HG03439 (cell line): ENCODE results near the gene PTGES3.
"Not testable (repeated sequence)": the region's sequence is repeated elsewhere in the genome, so short reads cannot be mapped to it uniquely, and the experiment has no call there.

ENCODE experiments used
- ATAC-seq: cut with Tn5 transposase; IDR thresholded peaks from one replicate; pipeline ENCODE4 v1.9.1; 2021; ENCODE audit warnings: mild to moderate bottlenecking, moderate library complexity; ENCODE audit not compliant: unreplicated experiment

The PTGES3 gene

GRCh38 chr12:56658921-56659320, 29.2 kb downstream of the PTGES3 start:
- no peak for ATAC-seq

DNA sequence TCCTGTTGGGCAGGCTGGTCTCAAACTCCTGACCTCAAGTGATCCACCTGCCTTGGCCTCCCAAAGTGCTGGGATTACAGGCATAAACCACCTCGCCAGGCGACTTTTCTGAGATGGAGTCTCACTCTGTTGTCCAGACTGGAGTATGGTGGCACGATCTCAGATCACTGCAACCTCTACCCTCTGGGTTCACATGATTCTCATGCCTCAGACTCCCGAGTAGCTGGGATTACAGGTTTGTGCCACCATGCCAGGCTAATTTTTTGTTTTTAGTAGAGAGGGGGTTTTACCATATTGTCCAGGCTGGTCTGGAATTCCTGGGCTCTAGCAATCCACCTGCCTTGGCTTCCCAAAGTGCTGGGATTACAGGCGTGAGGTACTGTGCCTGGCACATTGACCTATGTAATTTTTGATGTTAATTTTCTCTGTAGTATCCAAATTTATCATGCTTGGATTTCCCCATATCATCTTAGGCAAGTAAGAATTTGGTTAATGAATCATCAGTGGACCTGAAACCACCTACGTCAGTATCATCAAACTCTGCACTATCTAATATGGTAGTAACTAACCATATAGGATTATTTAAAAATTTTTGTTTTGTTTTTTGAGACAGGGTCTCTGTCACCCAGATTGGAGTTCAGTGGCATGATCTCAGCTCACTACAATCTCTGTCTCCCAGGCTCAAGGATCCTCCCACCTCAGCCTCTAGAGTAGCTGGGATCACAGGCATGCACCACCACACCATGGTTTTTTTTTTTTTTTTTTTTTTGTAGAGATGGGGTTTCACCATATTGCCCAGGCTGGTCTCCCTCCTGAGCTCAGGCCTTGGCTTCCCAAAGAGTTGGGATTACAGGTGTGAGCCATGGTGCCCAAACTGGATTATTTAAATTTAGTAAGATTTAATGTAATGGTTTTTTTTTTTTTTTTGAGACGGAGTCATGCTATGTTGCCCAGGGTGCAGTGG, 30.4 kb downstream of the PTGES3 start:
- peak; percentile 44 for ATAC-seq

GRCh38 chr12:56653781-56654180, 34.3 kb downstream of the PTGES3 start:
- ATAC-seq: not testable (repeated sequence)

GRCh38 chr12:56648023-56648422, 40.1 kb downstream of the PTGES3 start:
- not testable (repeated sequence) for ATAC-seq

DNA sequence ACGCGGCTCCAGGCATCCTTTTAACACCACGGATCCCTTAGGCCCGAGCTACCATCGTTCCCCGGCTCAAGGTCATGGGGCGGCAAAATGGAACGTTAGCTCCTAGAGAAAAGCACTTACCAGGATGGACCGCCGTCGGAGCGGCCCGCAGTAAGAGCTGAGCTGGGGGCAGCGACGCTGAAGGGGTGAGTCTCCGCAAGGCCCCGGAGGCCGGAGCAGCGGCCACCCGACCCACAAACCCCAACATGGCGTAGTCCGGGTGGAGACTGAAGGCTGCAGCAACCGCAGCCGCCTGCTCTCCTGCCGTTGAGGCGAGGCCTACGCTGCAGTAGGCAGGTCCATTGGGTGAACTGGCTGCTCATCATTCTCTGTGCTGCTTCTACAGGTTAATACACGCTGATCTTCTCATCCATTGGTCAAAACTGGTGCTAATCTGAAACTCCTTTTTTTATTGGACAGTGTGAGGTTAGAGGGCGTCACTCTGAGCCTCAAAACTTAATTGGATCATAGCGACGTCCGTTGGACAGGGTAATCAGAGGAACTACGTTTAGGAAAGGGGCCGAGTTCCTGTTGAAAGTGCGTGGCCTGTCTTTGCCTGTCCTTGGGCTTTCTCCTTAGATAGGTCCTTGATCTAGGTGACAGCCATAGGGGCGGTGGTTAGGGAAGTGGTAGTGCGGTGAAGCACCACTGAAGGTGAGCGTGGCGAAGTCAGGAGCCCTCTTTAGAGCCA, 42.2 kb downstream of the PTGES3 start, which contains the start of gene ATP5F1B:
ATP5F1B (minus strand) TSS at position 268 of the 730 bp plus-strand sequence; CDS start at position 247, 21 bp downstream.
- peak; percentile 97 for ATAC-seq

DNA sequence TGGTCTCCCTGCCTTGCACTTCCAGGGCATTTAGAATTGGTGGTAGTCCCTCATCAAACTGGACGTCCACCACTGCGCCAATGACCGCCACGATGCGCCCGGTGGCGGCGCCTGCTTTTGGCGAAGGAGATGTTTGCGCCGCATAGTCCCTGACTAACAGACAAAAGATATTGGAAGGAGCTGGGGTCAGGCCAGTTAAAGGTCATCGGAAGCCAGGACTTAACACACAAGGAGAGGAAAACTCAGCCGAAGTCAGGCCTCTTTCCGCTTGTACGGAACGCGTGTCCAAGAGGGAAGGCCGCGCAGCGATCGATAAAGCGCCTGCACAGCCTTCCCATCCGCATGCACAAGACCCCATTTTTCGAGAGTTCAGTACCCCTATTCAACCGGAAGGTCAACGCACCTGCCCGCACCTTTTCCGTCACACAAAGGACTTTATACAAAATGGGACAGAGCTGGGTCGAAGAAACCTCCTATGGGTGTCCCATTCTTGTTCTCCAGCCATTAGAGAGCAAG, 42.8 kb downstream of the PTGES3 start:
- no peak for ATAC-seq

DNA sequence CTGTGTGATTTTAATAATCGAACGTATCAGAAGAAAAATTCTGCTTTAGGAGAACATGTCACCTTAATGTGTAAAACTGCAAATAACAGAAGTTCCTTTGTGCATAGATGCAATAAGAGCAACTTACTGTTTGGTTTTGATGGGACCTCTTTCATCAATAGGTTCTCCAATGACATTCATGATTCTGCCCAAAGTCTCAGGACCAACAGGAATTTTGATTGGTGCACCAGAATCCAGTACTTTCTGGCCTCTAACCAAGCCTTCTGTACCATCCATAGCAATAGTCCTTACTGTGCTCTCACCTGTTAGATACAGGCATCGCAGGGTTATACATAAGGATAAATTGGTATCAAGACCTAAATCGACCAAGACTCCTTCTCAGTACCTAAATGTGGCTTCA, 43.4 kb downstream of the PTGES3 start:
- ATAC-seq: no peak

DNA sequence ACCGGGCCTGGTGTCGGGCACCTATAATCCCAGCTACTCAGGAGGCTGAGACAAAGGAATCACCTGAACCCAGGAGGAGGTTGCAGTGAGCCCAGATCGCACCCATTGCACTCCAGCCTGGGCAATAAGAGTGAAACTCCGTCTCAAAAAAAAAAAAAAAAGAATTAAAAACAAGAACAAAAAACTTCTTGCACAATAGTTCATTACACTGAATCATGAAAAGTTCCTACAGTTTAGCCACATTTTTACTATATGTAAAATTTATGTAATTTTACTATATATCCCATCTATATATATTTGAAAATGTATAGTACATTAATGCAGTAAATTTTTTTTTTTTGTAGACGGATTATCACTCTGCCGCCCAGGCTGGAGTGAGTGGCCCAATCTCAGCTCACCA, 46.9 kb downstream of the PTGES3 start:
- no peak for ATAC-seq

DNA sequence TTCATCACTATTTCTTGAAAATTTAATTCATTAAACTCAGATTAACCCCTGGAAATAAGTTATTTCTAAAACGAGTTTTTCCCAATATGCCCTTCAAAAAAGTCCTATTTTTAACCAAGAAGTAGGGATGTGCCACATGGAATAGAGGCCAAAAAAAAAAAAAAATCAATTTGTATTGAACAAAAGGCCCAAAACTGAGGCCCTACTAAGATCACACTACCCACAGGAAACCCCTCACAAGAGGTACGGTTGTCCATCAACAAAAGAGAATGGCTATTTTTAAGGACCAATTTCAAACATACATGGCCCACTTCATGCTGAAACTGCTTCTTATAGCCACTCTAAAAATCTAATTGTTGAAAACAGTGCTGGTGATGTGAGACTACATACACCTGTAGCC, 50.5 kb downstream of the PTGES3 start:
- no peak for ATAC-seq

GRCh38 chr12:56636675-56637540, 51.2 kb downstream of the PTGES3 start:
- ATAC-seq: peak; percentile 52

- peak; percentile 38 for ATAC-seq
These were observed 52.0 kb downstream of the PTGES3 start for GRCh38 chr12:56635806-56636674.

- no peak for ATAC-seq
These were observed 53.0 kb downstream of the PTGES3 start for GRCh38 chr12:56634837-56635791.

- no peak for ATAC-seq
These were observed 53.7 kb downstream of the PTGES3 start for GRCh38 chr12:56634242-56634836.

- ATAC-seq: no peak
These were observed 54.4 kb downstream of the PTGES3 start for GRCh38 chr12:56633468-56634241.

GRCh38 chr12:56632701-56633467, 55.2 kb downstream of the PTGES3 start:
- no peak for ATAC-seq
